Activated T-helper 2 cell treated with anti-CD3 and anti-CD28 coated beads, Interferon-gamma antibody, Interleukin-2, Interleukin-4, amounts not matched to agents 10 μg/mL and 5 μg/mL and 100 μg/mL, durations not matched to agents 14 hours and 24 hours and 36 hours (primary cell): Measurements from ENCODE around the gene CHST10. TPM values are rescaled to one million over a fixed set of nuclear protein-coding genes. Genes with fewer than 3 reads are reported as not detected.

ENCODE experiments used
- total RNA-seq: library from RNA; stranded (reverse); gene quantifications from 2 replicates; pipeline ENCODE4 v1.2.3, GENCODE V29; 2022

The CHST10 gene
- total RNA-seq, 1 donor from 2014 or later, result 6.8 TPM

Other genes with a start within 250 kb of the CHST10 start
- gene LONRF2, start 95.2 kb downstream of the CHST10 start, total RNA-seq, result 0.21 and 0.28 TPM in 2 replicates
- not detected in 2 replicates for gene NMS, start 52.8 kb upstream of the CHST10 start, total RNA-seq
- gene PDCL3, start 145.3 kb upstream of the CHST10 start, total RNA-seq, result 42.5 and 48.8 TPM in 2 replicates